Ishikawa (cell line): ENCODE data around the gene ZNF771.

Source experiments
- TAF1 ChIP-seq: IDR thresholded peaks from 2 replicates; pipeline ENCODE4 v1.6.1; 2012; ENCODE audit warnings: low read depth, mild to moderate bottlenecking
- YY1 ChIP-seq: IDR thresholded peaks from 2 replicates; pipeline ENCODE4 v1.6.1; 2012; ENCODE audit warnings: low read depth
- TF ChIP-seq, protein P1 (sequence below): IDR thresholded peaks from 2 replicates; pipeline ENCODE4 v1.6.1; 2012

- TF ChIP-seq TAF1 = no peak
- TF ChIP-seq, protein P1, sequence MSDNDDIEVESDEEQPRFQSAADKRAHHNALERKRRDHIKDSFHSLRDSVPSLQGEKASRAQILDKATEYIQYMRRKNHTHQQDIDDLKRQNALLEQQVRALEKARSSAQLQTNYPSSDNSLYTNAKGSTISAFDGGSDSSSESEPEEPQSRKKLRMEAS = no peak
- TF ChIP-seq YY1 = no peak
Observed at GRCh38 chr16:30429418-30429677, 21.9 kb downstream of the ZNF771 start.
